K562 (cell line): ENCODE measurements around the gene SART3. TPM values are rescaled to one million over a fixed set of nuclear protein-coding genes. Genes with fewer than 3 reads are reported as not detected.

Experiments used
- BMI1 ChIP-seq: fragments of 150-350 bp; IDR thresholded peaks from 2 replicates; pipeline ENCODE4 v1.6.1; 2014; ENCODE audit warnings: low read length
- CAMTA2 ChIP-seq: fragments of 250-450 bp; sonication (Bioruptor Pico); conservative IDR thresholded peaks from 2 replicates; pipeline ENCODE4 v1.5.1; 2022
- EP300 ChIP-seq: IDR thresholded peaks from 2 replicates; pipeline ENCODE4 v1.6.1; 2012; ENCODE audit warnings: low read length, improper control_type of control experiment
- EP400 ChIP-seq: fragments of 450-650 bp; IDR thresholded peaks from 2 replicates; pipeline ENCODE4 v1.6.1; 2017; ENCODE audit warnings: antibody characterized with exemption, mild to moderate bottlenecking, moderate library complexity
- ETV5 ChIP-seq: sonication (generic); formaldehyde crosslinking; IDR thresholded peaks from 2 replicates; pipeline ENCODE4 v1.4.0; 2020; ENCODE audit warnings: low read depth, mild to moderate bottlenecking, missing genetic modification reagents
- FOXP1 ChIP-seq: sonication (generic); formaldehyde crosslinking; IDR thresholded peaks from 2 replicates; pipeline ENCODE4 v1.8.0; 2022; ENCODE audit warnings: mild to moderate bottlenecking, missing genetic modification reagents
- GABPB1 ChIP-seq: sonication (generic); formaldehyde crosslinking; IDR thresholded peaks from 2 replicates; pipeline ENCODE4 v1.8.0; 2022; ENCODE audit warnings: mild to moderate bottlenecking, missing genetic modification reagents
- HDAC1 ChIP-seq, 2 experiments: fragments of 450-650 bp; IDR thresholded peaks; 2 replicates each; pipeline ENCODE4 v1.6.1; 2016 to 2017; ENCODE audit warnings: inconsistent platforms in 1 of 2, mild to moderate bottlenecking in 1 of 2, moderate library complexity in 1 of 2
- PHB ChIP-seq: fragments of 250-450 bp; sonication (Bioruptor Pico); IDR thresholded peaks from 2 replicates; pipeline ENCODE4 v1.5.0; 2021
- PRPF4 ChIP-seq: fragments of 200-400 bp; formaldehyde crosslinking; IDR thresholded peaks from one replicate; pipeline ENCODE4 v1.6.1; 2017; ENCODE audit warnings: low read length, low read depth, mild to moderate bottlenecking; ENCODE audit not compliant: insufficient read depth, poor library complexity, severe bottlenecking
- RNF2 ChIP-seq: sonication (generic); IDR thresholded peaks from 2 replicates; pipeline ENCODE4 v1.6.1; 2016
- STAT5A ChIP-seq: IDR thresholded peaks from 2 replicates; pipeline ENCODE4 v1.6.1; 2012; ENCODE audit warnings: low read length, inconsistent platforms, borderline replicate concordance
- SUPT5H ChIP-seq: fragments of 450-650 bp; IDR thresholded peaks from 2 replicates; pipeline ENCODE4 v1.6.1; 2016
- ZFP91 ChIP-seq: sonication (generic); formaldehyde crosslinking; IDR thresholded peaks from 2 replicates; pipeline ENCODE4 v1.8.0; 2022; ENCODE audit warnings: mild to moderate bottlenecking, missing genetic modification reagents
- ZKSCAN1 ChIP-seq: fragments of 150-350 bp; IDR thresholded peaks from 2 replicates; pipeline ENCODE4 v1.6.1; 2016; ENCODE audit warnings: low read depth, low read length
- ZNF133 ChIP-seq: fragments of 250-450 bp; sonication (Bioruptor Pico); IDR thresholded peaks from 2 replicates; pipeline ENCODE4 v1.4.0; 2020; ENCODE audit warnings: mild to moderate bottlenecking
- ZNF134 ChIP-seq: fragments of 250-450 bp; sonication (Bioruptor Pico); conservative IDR thresholded peaks from 2 replicates; pipeline ENCODE4 v1.4.0; 2020
- ZNF140 ChIP-seq: fragments of 250-450 bp; sonication (Bioruptor Pico); IDR thresholded peaks from 2 replicates; pipeline ENCODE4 v1.8.0; 2021; ENCODE audit warnings: moderate library complexity, mild to moderate bottlenecking, inconsistent platforms
- ZNF175 ChIP-seq: fragments of 200-800 bp; sonication (Bioruptor generic); IDR thresholded peaks from 2 replicates; pipeline ENCODE4 v1.6.1; 2016; ENCODE audit warnings: low read depth, mild to moderate bottlenecking, missing genetic modification characterization, missing compliant biosample characterization
- ZNF217 ChIP-seq: sonication (generic); formaldehyde crosslinking; IDR thresholded peaks from 2 replicates; pipeline ENCODE4 v1.8.0; 2022; ENCODE audit warnings: mild to moderate bottlenecking, missing genetic modification reagents
- ZNF23 ChIP-seq: fragments of 250-450 bp; sonication (Bioruptor Pico); IDR thresholded peaks from 2 replicates; pipeline ENCODE4 v1.4.0; 2020; ENCODE audit warnings: mild to moderate bottlenecking
- ZNF3 ChIP-seq: fragments of 250-450 bp; sonication (Bioruptor Pico); IDR thresholded peaks from 2 replicates; pipeline ENCODE4 v1.5.0; 2021; ENCODE audit warnings: mild to moderate bottlenecking, moderate library complexity
- ZNF511 ChIP-seq: sonication (generic); formaldehyde crosslinking; IDR thresholded peaks from 2 replicates; pipeline ENCODE4 v1.8.0; 2022; ENCODE audit warnings: mild to moderate bottlenecking, missing genetic modification reagents
- ZNF77 ChIP-seq: fragments of 250-450 bp; sonication (Bioruptor Pico); IDR thresholded peaks from 2 replicates; pipeline ENCODE4 v1.5.0; 2020
- polyA plus RNA-seq, 8 experiments: library from polyadenylated mRNA; depleted of rRNA in 4 of 8; stranded (reverse) in 5 of 8; unstranded in 3 of 8; fragments of >200 nt; fragmentation: Nextera tagmentation in 2 of 8; fragmentation: Illumina TruSeq in 1 of 8; extraction: Ambion mirVana in 2 of 8; extraction: Trizol in 1 of 8; gene quantifications; 2 replicates each; pipeline versions ENCODE4 v1.2.1 to v1.2.3, GENCODE V29; 2011 to 2014; ENCODE audit warnings: inconsistent platforms in 1 of 8, missing spikeins in 1 of 8
- total RNA-seq, 7 experiments: library from RNA; depleted of rRNA in 6 of 7; stranded (reverse); fragments of >200 nt in 6 of 7; fragmentation: Illumina TruSeq in 2 of 7; extraction: Trizol in 2 of 7; gene quantifications; 2 replicates each; pipeline versions ENCODE4 v1.2.1 to v1.2.3, GENCODE V29; 2011 to 2021; ENCODE audit warnings: low replicate concordance in 1 of 7
- TF ChIP-seq, protein P1 (sequence below), 3 experiments: fragments of 200-800 bp in 1 of 3; sonication (Bioruptor generic) in 1 of 3; sonication (generic) in 1 of 3; formaldehyde crosslinking in 1 of 3; IDR thresholded peaks; 2 replicates each; pipeline versions ENCODE4 v1.6.1 to v1.8.0; 2016 to 2022; ENCODE audit warnings: mild to moderate bottlenecking in 2 of 3, missing compliant biosample characterization in 2 of 3, missing genetic modification characterization in 2 of 3, missing genetic modification reagents in 1 of 3
- TF ChIP-seq, protein P2 (sequence below): fragments of 200-800 bp; sonication (Bioruptor generic); IDR thresholded peaks from 2 replicates; pipeline ENCODE4 v1.6.1; 2017; ENCODE audit warnings: missing genetic modification characterization, missing compliant biosample characterization

SART3 gene
- total and polyA plus RNA-seq, 9 of the 15 experiments (the other 6 are each of a cell fraction or from before 2014, with no cell fraction given) = 8.9 to 167 (median 56.7) TPM

DNA sequence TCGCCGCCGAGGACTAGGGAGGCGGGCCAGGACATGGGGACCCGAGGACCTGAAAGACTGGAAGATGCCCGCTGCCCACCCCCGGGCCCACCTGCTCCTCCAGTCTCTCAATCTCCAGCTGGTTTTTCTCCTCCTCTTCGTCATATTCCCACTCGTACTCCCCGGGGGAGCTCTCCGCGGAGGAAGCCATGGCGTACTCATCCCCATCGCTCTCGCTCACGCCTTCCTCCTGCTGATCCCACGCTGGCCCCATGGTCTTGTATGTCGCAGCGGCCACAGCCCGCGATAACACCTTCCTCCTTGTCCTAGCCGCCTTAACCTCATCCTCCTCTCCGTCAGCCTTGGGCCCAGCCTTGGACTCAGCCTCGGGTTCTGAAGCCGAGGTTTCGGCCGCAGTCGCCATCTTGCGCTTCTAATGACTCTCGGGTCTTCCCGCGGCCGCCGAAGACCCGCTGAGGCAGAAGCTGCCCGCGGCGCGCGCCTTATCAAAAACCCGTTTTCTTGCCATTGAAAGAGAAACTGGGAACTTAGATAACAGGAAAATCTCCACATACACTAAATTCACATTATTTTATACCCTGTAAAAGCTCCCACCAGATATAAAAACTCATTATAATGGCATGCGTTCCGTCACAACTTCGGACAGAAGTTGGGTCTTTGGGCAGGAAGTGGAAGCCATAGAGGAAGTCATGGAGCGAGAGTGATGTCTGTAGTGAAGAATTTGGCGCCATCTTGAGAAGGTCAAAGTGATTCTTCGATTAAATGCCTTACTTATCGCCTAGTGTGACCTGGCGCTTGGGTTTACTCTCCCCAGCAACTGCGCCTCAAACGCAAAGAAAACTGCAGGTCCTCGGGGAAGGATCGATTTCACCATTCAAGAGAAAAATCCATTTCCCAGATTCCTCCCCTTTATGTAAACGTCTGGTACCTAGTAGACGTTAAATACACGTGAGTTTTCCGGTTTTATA lies at the start of gene SART3 (continued):
- TF ChIP-seq ZKSCAN1 (0 out of 2 replicates have a peak, but pooled peaks have one; percentile 17), ZFP91 (CRISPR knock-in tag) (no peak), ZNF77 (CRISPR knock-in tag) (no peak), ETV5 (CRISPR knock-in tag) (no peak), ZNF133 (CRISPR knock-in tag) (no peak), SUPT5H (peak; percentile 90), ZNF134 (CRISPR knock-in tag) (no peak), EP400 (peak; percentile 82), RNF2 (no peak), PHB (CRISPR knock-in tag) (no peak), GABPB1 (peak; percentile 85), STAT5A (no peak), ZNF3 (CRISPR knock-in tag) (no peak), PRPF4 (no peak), BMI1 (no peak), ZNF140 (no peak), ZNF511 (CRISPR knock-in tag) (no peak), ZNF23 (CRISPR knock-in tag) (no peak), CAMTA2 (CRISPR knock-in tag) (no peak), FOXP1 (CRISPR knock-in tag) (no peak), ZNF217 (CRISPR knock-in tag) (no peak), HDAC1 (IDR thresholded peaks at IDR 0.05) (peak in 1 of 2 experiments; percentile 83; a peak in 2 of 4 replicates), EP300 (no peak), ZNF175 (CRISPR knock-in tag) (peak; percentile 67; the same call in 1 of the 2 replicates)
- TF ChIP-seq, protein P1, sequence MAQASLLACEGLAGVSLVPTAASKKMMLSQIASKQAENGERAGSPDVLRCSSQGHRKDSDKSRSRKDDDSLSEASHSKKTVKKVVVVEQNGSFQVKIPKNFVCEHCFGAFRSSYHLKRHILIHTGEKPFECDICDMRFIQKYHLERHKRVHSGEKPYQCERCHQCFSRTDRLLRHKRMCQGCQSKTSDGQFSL (CRISPR knock-in tag; IDR thresholded peaks at IDR 0.05) = no peak
- TF ChIP-seq, protein P1 (tag; IDR thresholded peaks at IDR 0.05) = no peak
- TF ChIP-seq, protein P2, sequence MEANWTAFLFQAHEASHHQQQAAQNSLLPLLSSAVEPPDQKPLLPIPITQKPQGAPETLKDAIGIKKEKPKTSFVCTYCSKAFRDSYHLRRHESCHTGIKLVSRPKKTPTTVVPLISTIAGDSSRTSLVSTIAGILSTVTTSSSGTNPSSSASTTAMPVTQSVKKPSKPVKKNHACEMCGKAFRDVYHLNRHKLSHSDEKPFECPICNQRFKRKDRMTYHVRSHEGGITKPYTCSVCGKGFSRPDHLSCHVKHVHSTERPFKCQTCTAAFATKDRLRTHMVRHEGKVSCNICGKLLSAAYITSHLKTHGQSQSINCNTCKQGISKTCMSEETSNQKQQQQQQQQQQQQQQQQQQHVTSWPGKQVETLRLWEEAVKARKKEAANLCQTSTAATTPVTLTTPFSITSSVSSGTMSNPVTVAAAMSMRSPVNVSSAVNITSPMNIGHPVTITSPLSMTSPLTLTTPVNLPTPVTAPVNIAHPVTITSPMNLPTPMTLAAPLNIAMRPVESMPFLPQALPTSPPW (CRISPR knock-in tag) = no peak
